Tibial artery (tissue), 4 donors: ENCODE results near the gene CASZ1.

Source experiments
- DNase-seq, 2 donors: peaks; one replicate each; pipeline ENCODE4 v3.0.0-alpha.2; 2019
- H3K27ac ChIP-seq, 2 donors: fragments of 200-600 bp; sonication (generic) in 1 of 2; 1 replicate in 1 of 2; 2 replicates in 1 of 2; pipeline ENCODE4 v1.5.1; 2018 to 2019; ENCODE audit warnings: mild to moderate bottlenecking in 1 of 2
- H3K27me3 ChIP-seq, 2 donors: fragments of 200-600 bp; sonication (generic) in 1 of 2; one replicate each; pipeline versions ENCODE4 v1.5.1 to v1.6.0; 2016 to 2019
- H3K36me3 ChIP-seq, 3 donors: fragments of 200-600 bp; sonication (generic) in 2 of 3; one replicate each; pipeline ENCODE4 v1.5.1; 2016 to 2019; ENCODE audit warnings: mild to moderate bottlenecking in 2 of 3
- H3K4me1 ChIP-seq, 4 donors: fragments of 200-600 bp; sonication (generic) in 2 of 4; 1 replicate in 3 of 4; 2 replicates in 1 of 4; pipeline ENCODE4 v1.5.1; 2016 to 2019
- H3K4me3 ChIP-seq, 2 donors: fragments of 200-600 bp; sonication (generic) in 1 of 2; 1 replicate in 1 of 2; 2 replicates in 1 of 2; pipeline ENCODE4 v1.5.1; 2018 to 2019; ENCODE audit warnings: mild to moderate bottlenecking in 2 of 2
- H3K9me3 ChIP-seq, 3 donors: fragments of 200-600 bp; sonication (generic) in 1 of 3; one replicate each; pipeline ENCODE4 v1.5.1; 2016 to 2019
- intact Hi-C: fragments of 100-400 bp; cut with DNase I; formaldehyde crosslinking; loops from one replicate; pipeline ENCODE4 v1.15.0; 2023; ENCODE audit warnings: low total_unique reads
- TF ChIP-seq, protein P1 (sequence below), 2 experiments: fragments of 200-600 bp in 1 of 2; fragments of 450-650 bp in 1 of 2; IDR thresholded peaks; one replicate each; pipeline ENCODE4 v1.5.1; 2017 to 2019; ENCODE audit warnings: antibody characterized with exemption in 2 of 2, mild to moderate bottlenecking in 1 of 2, moderate library complexity in 1 of 2

The CASZ1 gene

DNA sequence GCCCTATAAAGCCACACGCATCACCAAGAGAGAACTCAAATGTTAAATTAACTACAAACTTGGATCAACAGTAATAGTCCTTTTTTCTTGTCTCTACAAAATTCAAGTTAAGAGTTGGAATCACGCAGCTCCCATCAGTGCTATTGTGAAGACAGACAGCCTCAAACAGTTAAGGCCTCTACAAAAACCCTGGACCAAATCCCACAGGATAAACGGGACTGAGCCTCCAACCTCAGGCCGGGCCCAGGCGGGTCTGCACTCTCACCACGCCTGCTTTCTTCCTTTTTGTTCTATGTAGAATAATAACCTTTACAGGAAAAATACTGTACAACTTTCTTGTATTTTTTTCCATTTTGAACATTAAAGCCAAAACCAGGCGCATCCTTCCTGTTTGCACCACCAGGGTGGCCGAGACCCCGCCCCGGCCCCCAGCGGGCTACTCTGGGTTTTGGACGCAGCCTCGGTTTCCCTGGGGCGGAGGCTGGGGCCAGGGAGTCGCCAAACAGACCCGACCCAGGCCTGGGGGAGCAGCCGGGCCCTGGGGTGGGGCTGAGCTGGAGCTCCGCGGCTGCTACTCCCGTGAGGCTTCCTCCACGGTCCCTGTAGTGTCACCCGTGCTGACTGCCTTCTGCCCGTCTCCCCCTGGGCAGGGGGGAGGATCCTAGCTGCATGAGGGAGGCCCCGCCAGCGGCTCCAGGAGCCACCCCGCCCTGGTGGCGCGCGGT, 158.4 kb downstream of the CASZ1 start:
- Histone ChIP-seq H3K4me1 (peaks cover 0 to 70% (median 53%) of the 10 kb centered on the region in 4 donors), H3K27me3 (no peaks in the 10 kb centered on the region), H3K9me3 (no peaks in the 10 kb centered on the region), H3K27ac (peak overlapping the region; percentile 41 to 88), H3K36me3 (peaks cover 11 to 39% (median 11%) of the 10 kb centered on the region in 3 donors), H3K4me3 (peak overlapping the region; percentile 23 to 30)
- DNase-seq: no peak
- intact Hi-C loops: loop anchor here (5.0 kb wide), 1 partner anchor 54 kb away; no protein-coding TSS in a partner anchor
- TF ChIP-seq, protein P1, sequence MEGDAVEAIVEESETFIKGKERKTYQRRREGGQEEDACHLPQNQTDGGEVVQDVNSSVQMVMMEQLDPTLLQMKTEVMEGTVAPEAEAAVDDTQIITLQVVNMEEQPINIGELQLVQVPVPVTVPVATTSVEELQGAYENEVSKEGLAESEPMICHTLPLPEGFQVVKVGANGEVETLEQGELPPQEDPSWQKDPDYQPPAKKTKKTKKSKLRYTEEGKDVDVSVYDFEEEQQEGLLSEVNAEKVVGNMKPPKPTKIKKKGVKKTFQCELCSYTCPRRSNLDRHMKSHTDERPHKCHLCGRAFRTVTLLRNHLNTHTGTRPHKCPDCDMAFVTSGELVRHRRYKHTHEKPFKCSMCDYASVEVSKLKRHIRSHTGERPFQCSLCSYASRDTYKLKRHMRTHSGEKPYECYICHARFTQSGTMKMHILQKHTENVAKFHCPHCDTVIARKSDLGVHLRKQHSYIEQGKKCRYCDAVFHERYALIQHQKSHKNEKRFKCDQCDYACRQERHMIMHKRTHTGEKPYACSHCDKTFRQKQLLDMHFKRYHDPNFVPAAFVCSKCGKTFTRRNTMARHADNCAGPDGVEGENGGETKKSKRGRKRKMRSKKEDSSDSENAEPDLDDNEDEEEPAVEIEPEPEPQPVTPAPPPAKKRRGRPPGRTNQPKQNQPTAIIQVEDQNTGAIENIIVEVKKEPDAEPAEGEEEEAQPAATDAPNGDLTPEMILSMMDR (IDR thresholded peaks at IDR 0.05): no peak

DNA sequence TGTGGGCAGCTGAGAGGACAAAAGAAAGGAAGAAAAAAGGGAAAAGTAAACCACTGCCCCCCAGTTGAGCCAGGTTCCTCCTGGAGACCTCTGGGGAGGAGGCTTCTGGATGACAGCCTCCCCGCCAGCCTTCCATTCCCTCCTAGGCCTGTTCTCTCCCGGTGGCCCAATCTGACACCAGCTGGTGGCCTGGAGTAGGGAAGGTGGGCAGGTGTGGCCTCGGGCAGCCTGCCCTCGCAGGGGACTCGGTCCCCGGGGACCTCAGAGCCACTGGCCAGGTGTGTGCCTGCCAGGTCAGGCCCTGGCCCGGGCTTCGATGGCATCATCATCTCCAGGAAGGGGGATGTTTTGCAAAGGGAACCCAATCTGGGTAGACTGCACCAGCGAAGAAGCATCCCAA, 159.0 kb downstream of the CASZ1 start:
- peak overlapping the region; percentile 39 to 88 for H3K27ac ChIP-seq
- no peak for DNase-seq
- intact Hi-C loops: loop anchor here (5.0 kb wide), 1 partner anchor 55 kb away; no protein-coding TSS in a partner anchor
- H3K9me3 ChIP-seq: no peaks in the 10 kb centered on the region
- no peak overlapping the region for H3K4me3 ChIP-seq
- no peaks in the 10 kb centered on the region for H3K27me3 ChIP-seq
- H3K36me3 ChIP-seq: peaks cover 5 to 33% (median 7%) of the 10 kb centered on the region in 3 donors
- H3K4me1 ChIP-seq: peaks cover 5 to 76% (median 59%) of the 10 kb centered on the region in 4 donors
- TF ChIP-seq, protein P1 (IDR thresholded peaks at IDR 0.05): no peak

- Histone ChIP-seq H3K27me3 (no peaks in the 10 kb centered on the region), H3K9me3 (no peaks in the 10 kb centered on the region), H3K36me3 (peaks cover 4 to 19% (median 7%) of the 10 kb centered on the region in 3 donors), H3K4me3 (no peak overlapping the region), H3K27ac (peak overlapping the region; percentile 87 to 88), H3K4me1 (peaks cover 11 to 81% (median 66%) of the 10 kb centered on the region in 4 donors)
- TF ChIP-seq, protein P1 (IDR thresholded peaks at IDR 0.05): no peak
- intact Hi-C loops: loop anchor here (5.0 kb wide), 1 partner anchor 56 kb away; no protein-coding TSS in a partner anchor
- peak in 1 of 2 donors; percentile 88 for DNase-seq
These were observed 160.5 kb downstream of the CASZ1 start for GRCh38 chr1:10635992-10636391.

DNA sequence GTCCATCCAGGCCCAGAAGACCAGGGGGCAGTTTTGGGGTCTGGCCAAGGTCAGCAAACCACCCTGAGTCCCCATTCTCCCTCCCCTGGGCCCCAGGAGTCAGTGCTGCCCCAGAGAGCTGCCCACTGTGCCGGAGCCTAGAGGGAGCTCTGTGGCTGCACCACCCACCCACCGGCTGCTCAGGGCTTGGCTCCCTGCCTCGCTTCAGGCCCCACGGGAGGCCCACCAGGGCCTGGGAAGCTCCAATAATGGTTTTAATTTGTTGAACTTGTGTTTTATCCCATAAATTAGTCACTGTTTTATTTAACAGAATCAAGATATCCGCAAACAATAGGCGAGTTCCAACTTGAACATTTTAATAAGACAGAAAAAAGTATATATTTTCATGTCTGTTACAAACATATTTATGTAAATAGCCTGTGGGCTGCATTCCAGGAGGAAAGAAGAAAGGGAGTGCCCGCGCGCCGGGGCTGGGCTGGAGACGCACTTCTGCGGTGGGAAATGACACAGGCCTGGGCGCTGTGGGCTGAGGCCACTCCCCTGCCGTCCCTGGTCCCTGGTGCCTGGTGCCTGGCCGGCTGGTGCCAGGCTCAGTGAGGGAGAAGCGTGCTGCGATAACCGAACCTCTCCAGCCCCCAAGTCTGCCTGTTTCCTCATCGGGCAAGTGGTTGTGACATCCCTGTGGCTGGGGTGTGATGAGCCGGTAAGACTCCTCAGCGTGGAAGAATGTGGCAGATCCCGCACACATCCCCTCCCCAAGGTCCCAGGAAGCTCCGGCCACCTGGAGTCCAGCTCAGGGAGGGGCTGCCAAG, 161.2 kb downstream of the CASZ1 start:
- Histone ChIP-seq H3K27ac (peak overlapping the region; percentile 87 to 88), H3K4me1 (peaks cover 11 to 75% (median 61%) of the 10 kb centered on the region in 4 donors), H3K36me3 (peaks cover 4 to 17% (median 7%) of the 10 kb centered on the region in 3 donors), H3K4me3 (no peak overlapping the region), H3K27me3 (no peaks in the 10 kb centered on the region), H3K9me3 (no peaks in the 10 kb centered on the region)
- TF ChIP-seq, protein P1 (IDR thresholded peaks at IDR 0.05): no peak
- intact Hi-C loops: loop anchor here (5.0 kb wide), 1 partner anchor 57 kb away; no protein-coding TSS in a partner anchor
- peak; percentile 48 to 84 for DNase-seq

DNA sequence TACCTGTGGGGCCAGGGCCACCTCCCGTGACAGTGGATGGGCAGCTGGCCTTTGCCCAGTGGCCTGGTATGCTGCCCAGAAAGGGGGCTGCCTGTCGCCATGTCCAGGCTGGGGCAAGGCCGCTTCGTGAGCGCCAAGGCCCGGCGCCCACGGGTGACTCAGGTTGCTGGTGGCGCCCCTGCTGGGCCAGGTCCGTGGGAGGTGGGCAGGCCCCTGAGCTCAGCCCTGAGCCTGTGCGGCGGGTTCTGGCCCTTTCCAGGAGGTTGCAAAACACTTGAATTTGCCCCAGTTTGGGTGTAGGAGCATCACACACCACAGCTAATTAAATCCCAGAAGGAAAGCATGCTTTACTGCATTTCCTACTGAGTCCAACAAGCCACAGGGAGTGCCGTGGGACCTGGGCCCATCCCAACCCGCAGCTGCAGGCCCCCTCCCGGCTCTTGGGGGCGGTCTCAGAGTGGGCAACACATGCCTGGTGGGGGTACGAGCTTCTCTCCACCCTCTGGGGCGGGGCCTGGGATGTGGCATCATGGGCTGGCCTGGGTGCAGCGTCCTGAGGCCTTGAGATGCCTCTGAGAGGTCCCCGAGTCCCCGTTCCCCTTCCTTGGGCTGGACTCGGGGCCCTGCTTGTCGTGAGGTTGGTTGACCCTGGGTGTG, 161.9 kb downstream of the CASZ1 start:
- TF ChIP-seq, protein P1 (IDR thresholded peaks at IDR 0.05): peak in 1 of 2 experiments; percentile 9
- H3K27ac ChIP-seq: peak overlapping the region; percentile 87 to 88
- intact Hi-C loops: loop anchor here (5.0 kb wide), 1 partner anchor 58 kb away; no protein-coding TSS in a partner anchor
- no peaks in the 10 kb centered on the region for H3K27me3 ChIP-seq
- H3K9me3 ChIP-seq: no peaks in the 10 kb centered on the region
- H3K36me3 ChIP-seq: peaks cover 3 to 11% (median 4%) of the 10 kb centered on the region in 3 donors
- no peak overlapping the region for H3K4me3 ChIP-seq
- peaks cover 11 to 73% (median 61%) of the 10 kb centered on the region in 4 donors for H3K4me1 ChIP-seq
- peak; percentile 59 to 87 for DNase-seq
